GM12865 (cell line): ENCODE measurements around the gene TAF5L.
A peak's percentile ranks its signal among the peaks of the same experiment; 100 is the strongest.
"Not testable (repeated sequence)": the region's sequence is repeated elsewhere in the genome, so short reads cannot be mapped to it uniquely, and the experiment has no call there.

Experiments used
- DNase-seq: peaks from one replicate; pipeline ENCODE4 v3.0.0; 2010; ENCODE audit warnings: low read depth
- H3K4me3 ChIP-seq: 2 replicates; pipeline ENCODE4 v1.5.1; 2011; ENCODE audit warnings: mild to moderate bottlenecking, low read depth, low read length, control low read depth
- TF ChIP-seq, protein P1 (sequence below): IDR thresholded peaks from 2 replicates; pipeline ENCODE4 v1.5.1; 2011; ENCODE audit warnings: low read length, control low read depth, low read depth, inconsistent platforms; ENCODE audit not compliant: insufficient read depth; ENCODE audit errors: missing control alignments

Gene TAF5L

DNA sequence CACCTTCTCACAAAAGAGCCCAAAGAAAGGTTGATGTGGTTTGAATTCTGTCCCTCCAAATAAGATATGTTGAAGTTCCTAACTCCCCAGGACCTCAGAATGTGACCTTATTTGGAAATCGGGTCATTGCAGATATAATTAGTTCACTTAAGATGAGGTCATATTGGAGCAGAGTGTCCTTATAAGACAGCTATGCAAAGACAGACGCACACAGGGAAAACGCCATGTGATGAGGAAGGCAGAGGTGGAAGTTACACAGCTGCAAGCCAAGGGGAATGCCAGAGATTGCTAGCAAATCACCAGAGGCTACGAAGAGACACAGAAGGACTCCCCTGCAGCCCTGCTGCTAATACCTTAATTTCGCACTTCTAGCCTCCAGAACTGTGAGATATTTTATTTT is 62.2 kb downstream of the TAF5L start:
- H3K4me3 ChIP-seq: no peak overlapping the region
- TF ChIP-seq, protein P1, sequence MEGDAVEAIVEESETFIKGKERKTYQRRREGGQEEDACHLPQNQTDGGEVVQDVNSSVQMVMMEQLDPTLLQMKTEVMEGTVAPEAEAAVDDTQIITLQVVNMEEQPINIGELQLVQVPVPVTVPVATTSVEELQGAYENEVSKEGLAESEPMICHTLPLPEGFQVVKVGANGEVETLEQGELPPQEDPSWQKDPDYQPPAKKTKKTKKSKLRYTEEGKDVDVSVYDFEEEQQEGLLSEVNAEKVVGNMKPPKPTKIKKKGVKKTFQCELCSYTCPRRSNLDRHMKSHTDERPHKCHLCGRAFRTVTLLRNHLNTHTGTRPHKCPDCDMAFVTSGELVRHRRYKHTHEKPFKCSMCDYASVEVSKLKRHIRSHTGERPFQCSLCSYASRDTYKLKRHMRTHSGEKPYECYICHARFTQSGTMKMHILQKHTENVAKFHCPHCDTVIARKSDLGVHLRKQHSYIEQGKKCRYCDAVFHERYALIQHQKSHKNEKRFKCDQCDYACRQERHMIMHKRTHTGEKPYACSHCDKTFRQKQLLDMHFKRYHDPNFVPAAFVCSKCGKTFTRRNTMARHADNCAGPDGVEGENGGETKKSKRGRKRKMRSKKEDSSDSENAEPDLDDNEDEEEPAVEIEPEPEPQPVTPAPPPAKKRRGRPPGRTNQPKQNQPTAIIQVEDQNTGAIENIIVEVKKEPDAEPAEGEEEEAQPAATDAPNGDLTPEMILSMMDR: no peak
- DNase-seq: no peak

DNA sequence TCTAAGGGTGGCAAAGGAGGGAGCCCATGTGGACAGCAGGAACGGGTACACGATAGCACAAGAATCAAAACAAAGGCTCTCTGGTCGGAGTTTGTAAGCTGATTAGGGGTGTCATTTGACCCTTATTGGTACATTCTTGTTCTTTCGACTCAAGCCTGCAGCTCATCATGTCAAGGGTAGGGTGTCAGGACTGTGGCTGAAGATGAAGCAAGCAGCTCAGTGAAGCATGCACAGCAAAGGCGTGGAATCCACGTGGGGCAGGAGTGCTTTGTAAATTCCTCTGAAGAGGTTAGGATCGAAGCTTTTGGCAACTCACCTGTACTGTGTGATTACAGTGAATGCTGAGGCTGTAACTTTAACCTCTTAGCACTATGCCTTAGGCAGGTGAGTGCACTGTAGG is 62.7 kb downstream of the TAF5L start:
- no peak overlapping the region for H3K4me3 ChIP-seq
- no peak for DNase-seq
- TF ChIP-seq, protein P1: no peak

DNA sequence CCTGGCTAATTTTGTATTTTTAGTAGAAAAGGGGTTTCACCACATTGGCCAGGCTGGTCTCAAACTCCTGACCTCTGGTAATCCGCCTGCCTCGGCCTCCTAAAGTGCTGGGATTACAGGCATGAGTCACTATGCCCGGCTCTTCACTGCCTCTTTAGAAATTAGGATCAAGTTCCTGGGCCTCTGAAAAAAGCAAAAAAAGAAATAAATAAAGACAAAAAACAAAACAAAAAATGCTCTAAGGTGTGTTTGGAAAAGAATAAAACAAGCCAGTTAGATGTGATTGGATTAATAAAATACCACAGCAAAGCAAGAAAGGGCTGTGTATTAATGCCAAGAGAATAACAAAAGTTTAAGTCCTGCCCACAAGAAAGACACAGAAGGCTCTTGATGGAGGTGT is 63.2 kb downstream of the TAF5L start:
- TF ChIP-seq, protein P1: no peak
- no peak for DNase-seq

DNA sequence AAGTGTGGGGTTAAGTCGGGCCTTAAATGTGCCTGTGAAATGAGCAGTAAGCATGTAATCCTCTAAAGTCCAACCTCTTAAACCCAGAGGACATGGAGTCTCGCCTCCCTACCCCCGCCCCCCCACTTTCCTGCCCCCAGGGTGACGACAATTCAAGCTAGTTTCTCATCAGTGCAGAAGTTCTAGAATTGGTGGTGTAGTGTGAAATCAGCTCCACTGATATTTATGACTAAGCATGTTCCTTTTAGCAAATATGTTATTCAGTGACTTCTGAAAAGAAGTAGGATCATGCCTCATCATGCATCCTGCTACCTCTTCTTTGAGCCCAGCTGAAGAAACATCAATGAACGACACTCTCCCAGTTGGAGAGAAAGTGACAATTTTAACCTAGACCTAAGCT is 64.8 kb downstream of the TAF5L start:
- TF ChIP-seq, protein P1: no peak
- DNase-seq: peak; percentile 33
- no peak overlapping the region for H3K4me3 ChIP-seq

More for the DNA sequence above, 63.2 kb downstream of the TAF5L start:
- no peak overlapping the region for H3K4me3 ChIP-seq

DNA sequence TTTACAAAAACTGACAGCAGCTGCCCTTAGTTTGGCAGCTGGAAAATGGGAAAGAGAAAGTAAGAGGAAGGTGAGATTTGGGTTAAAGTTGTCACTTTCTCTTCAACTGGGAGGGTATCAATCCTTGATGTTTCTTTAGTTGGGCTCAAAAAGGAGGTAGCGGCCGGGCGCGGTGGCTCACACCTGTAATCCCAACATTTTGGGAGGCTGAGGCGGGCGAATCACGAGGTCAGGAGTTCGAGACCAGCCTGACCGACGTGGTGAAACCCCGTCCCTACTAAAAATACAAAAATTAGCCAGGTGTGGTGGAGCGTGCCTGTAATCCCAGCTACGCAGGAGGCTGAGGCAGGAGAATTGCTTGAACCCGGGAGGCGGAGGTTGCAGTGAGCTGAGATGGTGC is 65.8 kb downstream of the TAF5L start:
- DNase-seq, H3K4me3 ChIP-seq: not testable (repeated sequence)

DNA sequence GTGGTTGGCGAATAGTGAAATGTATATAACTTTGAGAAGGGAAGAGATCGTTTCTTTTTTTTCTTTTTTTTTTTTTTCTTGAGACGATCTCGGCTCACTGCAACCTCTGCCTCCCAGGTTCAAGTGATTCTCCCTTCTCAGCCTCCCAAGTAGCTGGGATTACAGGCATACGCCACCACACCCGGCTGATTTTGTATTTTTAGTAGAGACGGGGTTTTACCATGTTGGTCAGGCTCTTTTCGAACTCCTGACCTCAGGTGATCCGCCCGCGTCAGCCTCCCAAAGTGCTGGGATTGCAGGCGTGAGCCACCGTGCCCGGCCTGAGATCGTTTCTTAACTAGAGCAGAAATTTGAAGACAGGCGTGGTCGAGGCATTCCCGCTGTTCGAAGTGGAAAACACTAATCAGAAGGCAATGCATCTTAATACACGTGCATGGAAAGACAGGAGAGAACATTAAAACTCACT is 66.6 kb downstream of the TAF5L start:
- H3K4me3 ChIP-seq: peak overlapping the region; percentile 94
- DNase-seq: not testable (repeated sequence)

DNA sequence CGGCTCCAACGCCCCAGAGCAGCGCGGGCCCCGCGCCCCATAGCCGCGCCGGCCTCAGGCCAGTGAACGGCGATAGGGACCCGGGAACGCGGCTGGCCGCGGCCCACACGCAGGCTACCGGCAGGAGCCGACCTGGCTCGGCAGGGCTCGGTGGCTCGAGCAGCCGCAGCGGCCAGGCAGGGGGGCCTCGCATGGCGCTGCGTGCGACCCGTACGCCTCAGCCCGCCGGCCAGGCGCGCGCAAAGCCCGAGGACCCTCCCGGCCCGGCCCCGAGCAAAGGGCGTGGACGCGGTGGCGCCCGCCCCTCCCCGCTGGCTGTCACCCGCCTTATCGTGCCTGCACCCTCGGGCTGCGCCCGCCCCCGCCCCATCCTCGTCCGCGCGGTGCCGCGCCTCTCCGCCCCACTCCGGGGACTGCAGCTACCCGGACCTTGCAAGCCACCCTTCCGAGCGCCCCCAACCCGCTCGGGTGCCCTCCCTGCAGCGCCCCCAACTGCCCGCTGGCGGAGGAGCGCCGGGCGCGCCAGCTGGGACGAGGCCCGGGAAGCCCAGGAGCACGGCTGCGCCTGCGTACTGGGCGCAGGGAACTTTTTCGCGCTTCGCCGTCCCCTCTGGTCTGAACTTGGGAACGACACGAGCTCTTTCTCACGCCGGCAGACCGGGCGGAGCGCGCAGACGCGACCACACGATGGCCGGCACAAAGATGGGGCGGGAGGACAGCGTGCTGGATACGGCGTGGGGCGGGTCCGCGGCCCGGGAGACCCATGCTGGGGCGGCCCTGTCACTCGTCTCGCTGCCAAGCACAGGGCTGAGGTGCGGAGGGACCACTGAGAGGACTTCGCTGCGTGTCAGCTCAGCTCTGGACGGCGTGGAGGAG is 67.2 kb downstream of the TAF5L start, which contains the start of gene ABCB10:
Gene ABCB10, minus strand, starts transcription at position 248 of the 876 bp plus-strand sequence. Its CDS starts 55 bp downstream, at position 193.
- peak within 1 kb of the TSS; percentile 94 for H3K4me3 ChIP-seq
- TF ChIP-seq, protein P1: peak; percentile 79
- DNase-seq: peak; percentile 98

DNA sequence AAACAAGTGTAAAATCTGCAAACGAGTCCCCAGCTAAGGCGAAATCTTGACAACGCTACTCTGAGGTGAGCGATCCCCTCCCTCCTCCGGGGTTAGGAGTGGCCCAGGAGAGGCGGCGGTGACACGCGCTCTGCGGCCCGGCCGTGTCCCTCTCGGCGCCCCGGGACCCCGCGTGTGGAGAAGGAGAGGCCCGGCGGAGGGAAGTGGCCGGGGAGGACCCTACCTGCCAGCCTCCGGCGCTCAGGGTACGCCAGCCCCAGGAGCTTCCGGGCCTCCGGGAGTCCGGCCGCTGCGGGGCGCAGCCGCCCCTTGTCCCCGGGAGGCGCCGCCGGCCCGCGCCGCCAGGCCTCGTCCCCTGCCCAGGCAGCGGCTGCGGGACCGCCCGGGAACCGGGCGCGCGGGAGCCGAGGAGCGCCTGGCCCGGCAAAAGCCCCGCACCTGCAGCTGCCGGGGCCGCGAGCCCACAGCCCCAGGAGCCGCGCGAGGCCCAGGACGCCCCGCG is 68.0 kb downstream of the TAF5L start:
- peak; percentile 62 for DNase-seq
- TF ChIP-seq, protein P1: peak; percentile 13
- peak overlapping the region; percentile 94 for H3K4me3 ChIP-seq
